ENCODE data around the gene TP53I3.

TP53I3 gene

DNA sequence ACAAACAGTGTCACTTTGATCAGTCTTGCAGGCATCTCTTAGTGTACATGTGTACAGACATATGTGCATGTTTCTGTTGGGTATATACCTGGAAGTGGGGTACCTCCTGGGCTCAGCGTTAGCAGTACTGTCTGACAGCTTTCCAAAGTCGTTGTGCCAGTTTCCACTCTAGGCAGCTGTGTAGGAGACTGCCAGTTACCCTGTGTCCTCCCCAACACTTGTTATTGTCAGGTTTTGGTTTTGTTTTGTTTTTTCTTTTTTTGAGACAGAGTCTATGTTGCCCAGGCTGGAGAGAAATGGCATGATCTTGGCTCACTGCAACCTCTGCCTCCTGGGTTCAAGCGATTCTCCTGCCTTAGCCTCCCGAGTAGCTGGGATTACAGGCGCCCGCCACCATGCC lies 28.9 kb downstream of the TP53I3 start:
- no peak overlapping the region for H3K4me3 ChIP-seq (ENCODE audit: low read depth, low read length)
- no peak for DNase-seq (ENCODE audit: low read depth)
- TF ChIP-seq, protein P1, sequence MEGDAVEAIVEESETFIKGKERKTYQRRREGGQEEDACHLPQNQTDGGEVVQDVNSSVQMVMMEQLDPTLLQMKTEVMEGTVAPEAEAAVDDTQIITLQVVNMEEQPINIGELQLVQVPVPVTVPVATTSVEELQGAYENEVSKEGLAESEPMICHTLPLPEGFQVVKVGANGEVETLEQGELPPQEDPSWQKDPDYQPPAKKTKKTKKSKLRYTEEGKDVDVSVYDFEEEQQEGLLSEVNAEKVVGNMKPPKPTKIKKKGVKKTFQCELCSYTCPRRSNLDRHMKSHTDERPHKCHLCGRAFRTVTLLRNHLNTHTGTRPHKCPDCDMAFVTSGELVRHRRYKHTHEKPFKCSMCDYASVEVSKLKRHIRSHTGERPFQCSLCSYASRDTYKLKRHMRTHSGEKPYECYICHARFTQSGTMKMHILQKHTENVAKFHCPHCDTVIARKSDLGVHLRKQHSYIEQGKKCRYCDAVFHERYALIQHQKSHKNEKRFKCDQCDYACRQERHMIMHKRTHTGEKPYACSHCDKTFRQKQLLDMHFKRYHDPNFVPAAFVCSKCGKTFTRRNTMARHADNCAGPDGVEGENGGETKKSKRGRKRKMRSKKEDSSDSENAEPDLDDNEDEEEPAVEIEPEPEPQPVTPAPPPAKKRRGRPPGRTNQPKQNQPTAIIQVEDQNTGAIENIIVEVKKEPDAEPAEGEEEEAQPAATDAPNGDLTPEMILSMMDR (IDR thresholded peaks at IDR 0.05; ENCODE audit: insufficient read depth, low read depth, low read length, missing control alignments), result no peak

- TF ChIP-seq, protein P1 (IDR thresholded peaks at IDR 0.05; ENCODE audit: insufficient read depth, low read depth, low read length, missing control alignments), result no peak
- no peak overlapping the region for H3K4me3 ChIP-seq (ENCODE audit: low read depth, low read length)
- no peak for DNase-seq (ENCODE audit: low read depth)
These were observed 30.1 kb downstream of the TP53I3 start for GRCh38 chr2:24054366-24055010.

DNA sequence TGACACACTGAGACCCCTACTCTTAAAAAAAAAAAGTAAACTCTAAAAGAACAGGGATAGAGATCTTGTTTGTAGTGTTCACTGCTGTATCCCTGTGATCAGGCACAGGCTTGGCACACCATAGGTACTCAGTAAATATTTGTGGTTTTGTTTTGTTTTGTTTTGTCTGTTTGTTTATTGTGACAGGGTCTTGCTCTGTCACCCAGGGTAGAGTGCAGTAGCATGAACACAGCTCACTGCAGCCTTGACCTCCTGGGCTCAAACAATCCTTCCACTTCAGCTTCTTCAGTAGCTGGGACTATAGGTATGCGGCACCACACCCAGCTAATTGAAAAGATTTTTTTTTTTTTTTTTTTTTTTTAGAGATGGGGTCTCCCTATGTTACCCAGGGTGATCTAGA lies 31.7 kb downstream of the TP53I3 start:
- TF ChIP-seq, protein P1 (IDR thresholded peaks at IDR 0.05; ENCODE audit: insufficient read depth, low read depth, low read length, missing control alignments), result no peak
- no peak for DNase-seq (ENCODE audit: low read depth)
- no peak overlapping the region for H3K4me3 ChIP-seq (ENCODE audit: low read depth, low read length)

GRCh38 chr2:24051833-24052232 lies 32.8 kb downstream of the TP53I3 start:
- DNase-seq (ENCODE audit: low read depth), result no peak
- H3K4me3 ChIP-seq (ENCODE audit: low read depth, low read length), result no peak overlapping the region
- TF ChIP-seq, protein P1 (IDR thresholded peaks at IDR 0.05; ENCODE audit: insufficient read depth, low read depth, low read length, missing control alignments), result no peak

GRCh38 chr2:24050041-24050979 lies 34.3 kb downstream of the TP53I3 start:
- no peak for DNase-seq (ENCODE audit: low read depth)
- H3K4me3 ChIP-seq (ENCODE audit: low read depth, low read length), result peak overlapping the region; percentile 70
- TF ChIP-seq, protein P1 (IDR thresholded peaks at IDR 0.05; ENCODE audit: insufficient read depth, low read depth, low read length, missing control alignments), result no peak

GRCh38 chr2:24049485-24050021 lies 35.1 kb downstream of the TP53I3 start, which contains the start of gene FKBP1B:
Gene FKBP1B (plus strand): TSS chr2:24049741. CDS start chr2:24049850, 109 bp downstream.
- TF ChIP-seq, protein P1 (IDR thresholded peaks at IDR 0.05; ENCODE audit: insufficient read depth, low read depth, low read length, missing control alignments), result no peak
- peak; percentile 69 for DNase-seq (ENCODE audit: low read depth)
- peak within 1 kb of the TSS; percentile 70 for H3K4me3 ChIP-seq (ENCODE audit: low read depth, low read length)

Measured in GM12865 (cell line).